HEK293T (cell line): Measurements from ENCODE around the gene AZU1.

Experiments
- CTCF ChIA-PET: fragments of 350-600 bp; formaldehyde crosslinking; extraction: SDS; loops from one replicate; lab custom pipeline; 2021; ENCODE audit warnings: antibody characterized with exemption, inconsistent platforms; lab: Yijun Ruan, JAX
- POLR2A ChIA-PET: fragments of 350-600 bp; formaldehyde crosslinking; extraction: SDS; loops from one replicate; lab custom pipeline; 2020; ENCODE audit warnings: antibody characterized with exemption, inconsistent platforms; lab: Yijun Ruan, JAX
- DNase-seq: peaks from one replicate; pipeline ENCODE4 v3.0.0; 2012; ENCODE audit warnings: mixed read lengths; ENCODE audit errors: extremely low spot score
- ARNT ChIP-seq: fragments of 450-650 bp; IDR thresholded peaks from 2 replicates; pipeline ENCODE4 v1.6.1; 2017; ENCODE audit warnings: mild to moderate bottlenecking
- BHLHE40 ChIP-seq: fragments of 450-650 bp; IDR thresholded peaks from 2 replicates; pipeline ENCODE4 v1.6.1; 2016; ENCODE audit warnings: mild to moderate bottlenecking, moderate library complexity, borderline replicate concordance
- CTBP1 ChIP-seq: fragments of 450-650 bp; IDR thresholded peaks from 2 replicates; pipeline ENCODE4 v1.6.1; 2016; ENCODE audit warnings: borderline replicate concordance
- ELF4 ChIP-seq: fragments of 450-650 bp; IDR thresholded peaks from 2 replicates; pipeline ENCODE4 v1.6.1; 2017; ENCODE audit warnings: antibody characterized with exemption
- FOXA1 ChIP-seq: fragments of 450-650 bp; IDR thresholded peaks from 2 replicates; pipeline ENCODE4 v1.6.1; 2016; ENCODE audit warnings: mild to moderate bottlenecking
- FOXK2 ChIP-seq: fragments of 450-650 bp; IDR thresholded peaks from 2 replicates; pipeline ENCODE4 v1.6.1; 2016; ENCODE audit warnings: mild to moderate bottlenecking
- FOXM1 ChIP-seq: fragments of 450-650 bp; IDR thresholded peaks from 2 replicates; pipeline ENCODE4 v1.6.1; 2017; ENCODE audit warnings: mild to moderate bottlenecking, borderline replicate concordance
- HDGF ChIP-seq: fragments of 450-650 bp; IDR thresholded peaks from 2 replicates; pipeline ENCODE4 v1.6.1; 2017; ENCODE audit warnings: antibody characterized with exemption, borderline replicate concordance
- L3MBTL2 ChIP-seq: fragments of 450-650 bp; conservative IDR thresholded peaks from 2 replicates; pipeline ENCODE4 v1.6.1; 2016; ENCODE audit warnings: mild to moderate bottlenecking
- LEF1 ChIP-seq: fragments of 450-650 bp; IDR thresholded peaks from 2 replicates; pipeline ENCODE4 v1.6.1; 2017; ENCODE audit warnings: mild to moderate bottlenecking, borderline replicate concordance
- NFRKB ChIP-seq: fragments of 450-650 bp; IDR thresholded peaks from 2 replicates; pipeline ENCODE4 v1.6.1; 2016; ENCODE audit warnings: mild to moderate bottlenecking, moderate library complexity
- PKNOX1 ChIP-seq: fragments of 450-650 bp; IDR thresholded peaks from 2 replicates; pipeline ENCODE4 v1.6.1; 2016
- SP1 ChIP-seq: fragments of 450-650 bp; IDR thresholded peaks from 2 replicates; pipeline ENCODE4 v1.6.1; 2017
- SUZ12 ChIP-seq: fragments of 450-650 bp; IDR thresholded peaks from 2 replicates; pipeline ENCODE4 v1.6.1; 2016; ENCODE audit warnings: mild to moderate bottlenecking
- TARDBP ChIP-seq: fragments of 450-650 bp; IDR thresholded peaks from 2 replicates; pipeline ENCODE4 v1.6.1; 2016
- ZNF384 ChIP-seq: fragments of 450-650 bp; IDR thresholded peaks from 2 replicates; pipeline ENCODE4 v1.6.1; 2016

AZU1 gene

DNA sequence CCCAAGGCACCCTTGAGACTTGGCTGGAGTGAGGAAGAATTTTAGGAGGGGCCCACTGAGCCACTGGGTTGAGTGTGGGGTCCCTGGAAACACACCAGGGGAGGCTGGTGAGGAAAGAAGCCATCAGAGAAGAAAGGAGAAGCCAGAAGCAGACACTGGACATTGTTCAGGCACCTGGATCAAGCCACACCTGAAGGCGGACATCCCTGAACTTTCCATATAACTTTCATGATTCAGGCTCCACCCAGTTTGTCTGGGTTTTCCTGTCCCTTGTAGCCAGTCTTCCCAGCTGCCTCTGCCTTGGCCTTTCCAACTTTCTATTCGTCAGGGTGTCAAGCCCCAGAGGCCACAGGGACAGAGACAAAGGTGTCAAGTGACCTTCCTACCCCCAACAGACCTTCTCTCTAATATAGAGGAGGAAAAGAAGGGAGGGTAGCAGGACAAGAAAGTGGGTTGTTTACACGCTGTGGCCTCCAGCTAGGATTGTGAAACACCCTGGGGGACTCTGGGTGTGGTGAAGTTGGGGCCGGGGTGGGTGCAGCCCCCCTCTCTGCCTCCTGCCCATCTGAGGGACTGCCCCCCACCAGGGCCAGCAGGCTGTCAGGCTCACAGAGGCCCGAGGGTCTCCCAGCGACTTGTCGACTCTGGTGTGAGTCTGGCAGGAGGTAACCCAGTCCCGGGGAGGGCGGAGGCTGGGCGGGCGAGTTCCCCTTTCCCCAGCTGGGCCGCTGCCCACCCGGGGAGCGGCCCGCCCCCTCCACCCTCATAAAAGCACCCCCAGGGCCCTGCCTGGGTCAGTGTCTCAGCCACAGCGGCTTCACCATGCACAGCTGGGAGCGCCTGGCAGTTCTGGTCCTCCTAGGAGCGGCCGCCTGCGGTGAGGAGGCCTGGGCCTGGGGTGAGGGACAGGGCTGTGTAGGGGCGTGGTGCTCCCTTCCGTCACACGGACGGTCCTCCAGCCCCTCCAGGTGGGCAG is 31.5 kb downstream of the AZU1 start, which contains the start of gene CFD:
Gene CFD, plus strand, starts transcription at position 797 of the 976 bp plus-strand sequence. Its CDS starts 26 bp downstream, at position 823.
- ChIA-PET POLR2A (interaction anchor here (0.8 kb wide), 1 partner anchor 410 kb away, joined by 3 read pairs; the partner anchor contains the start of gene CIRBP), CTCF (interaction anchor here (0.6 to 1.8 kb wide), 2 partner anchors 10 to 71 kb away, joined by 3 to 5 read pairs; no protein-coding TSS in a partner anchor)
- DNase-seq = no peak
- TF ChIP-seq FOXM1 = no peak
- no peak for TF ChIP-seq SP1
- no peak for TF ChIP-seq ARNT
- TF ChIP-seq FOXA1 = no peak
- TF ChIP-seq L3MBTL2 = no peak
- TF ChIP-seq BHLHE40 = no peak
- TF ChIP-seq HDGF = no peak
- no peak for TF ChIP-seq TARDBP
- TF ChIP-seq NFRKB = no peak
- no peak for TF ChIP-seq ELF4
- no peak for TF ChIP-seq SUZ12
- no peak for TF ChIP-seq CTBP1
- TF ChIP-seq LEF1 = no peak
- no peak for TF ChIP-seq FOXK2
- TF ChIP-seq ZNF384 = no peak
- TF ChIP-seq PKNOX1 = no peak

- CTCF ChIA-PET = no interaction called here
- DNase-seq = no peak
Observed at GRCh38 chr19:861141-861755, 33.6 kb downstream of the AZU1 start.

DNA sequence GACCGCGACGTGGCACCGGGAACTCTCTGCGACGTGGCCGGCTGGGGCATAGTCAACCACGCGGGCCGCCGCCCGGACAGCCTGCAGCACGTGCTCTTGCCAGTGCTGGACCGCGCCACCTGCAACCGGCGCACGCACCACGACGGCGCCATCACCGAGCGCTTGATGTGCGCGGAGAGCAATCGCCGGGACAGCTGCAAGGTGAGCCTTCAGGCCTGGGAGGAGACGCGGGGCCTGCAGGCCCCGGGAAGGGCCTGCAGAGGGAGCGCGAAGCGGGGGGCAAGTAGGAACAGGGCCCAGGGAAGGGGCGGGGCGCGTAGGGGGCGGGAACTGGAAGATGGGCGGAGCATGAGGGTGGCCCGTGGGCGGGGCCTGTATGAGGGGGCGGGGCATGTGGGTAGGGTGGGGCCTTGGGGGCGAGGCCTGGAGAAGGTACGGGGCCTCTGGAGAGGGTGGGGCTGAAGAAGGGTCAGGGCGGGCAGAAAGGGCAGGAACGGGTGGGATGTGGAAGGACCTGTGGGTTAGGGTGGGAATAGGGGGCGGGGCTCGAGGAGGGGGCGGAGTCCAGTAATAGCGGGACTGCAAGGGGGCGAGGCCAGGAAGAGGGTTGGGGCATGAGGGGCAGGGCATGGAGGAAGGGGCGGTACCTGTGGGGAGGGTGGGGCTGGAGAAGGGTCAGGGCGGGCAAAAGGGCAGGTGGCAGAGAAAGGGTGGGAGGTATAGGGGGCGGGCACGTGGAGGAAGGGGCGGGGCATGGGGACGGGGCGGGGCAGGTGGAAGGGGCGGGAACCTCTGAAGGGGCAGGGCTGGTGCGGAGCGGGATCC is 34.3 kb downstream of the AZU1 start:
- CTCF ChIA-PET = no interaction called here
- DNase-seq = peak; percentile 87
- 0 out of 2 replicates have a peak, but pooled peaks have one; percentile 50 for TF ChIP-seq CTBP1
- peak; percentile 98 for TF ChIP-seq L3MBTL2
- TF ChIP-seq NFRKB = no peak
- POLR2A ChIA-PET = no interaction called here

More at GRCh38 chr19:861141-861755, 33.6 kb downstream of the AZU1 start:
- POLR2A ChIA-PET = interaction anchor here (0.7 kb wide), 1 partner anchor 62 kb away, joined by 3 read pairs; no protein-coding TSS in a partner anchor
- TF ChIP-seq FOXK2 = no peak
- TF ChIP-seq TARDBP = no peak
- no peak for TF ChIP-seq CTBP1
- TF ChIP-seq LEF1 = no peak
- no peak for TF ChIP-seq FOXA1
- TF ChIP-seq ZNF384 = no peak
- no peak for TF ChIP-seq ELF4

- TF ChIP-seq ZNF384 (no peak), CTBP1 (no peak), ELF4 (no peak), TARDBP (no peak), FOXA1 (no peak), FOXK2 (no peak), FOXM1 (no peak), SP1 (no peak), NFRKB (no peak), PKNOX1 (no peak), ARNT (no peak)
- POLR2A ChIA-PET = no interaction called here
- CTCF ChIA-PET = no interaction called here
- peak; percentile 51 for DNase-seq
Observed at GRCh38 chr19:862581-863314, 35.1 kb downstream of the AZU1 start.

- no peak for DNase-seq
- no peak for TF ChIP-seq ELF4
- no peak for TF ChIP-seq HDGF
- TF ChIP-seq FOXA1 = no peak
- TF ChIP-seq ARNT = no peak
- no peak for TF ChIP-seq SUZ12
- TF ChIP-seq PKNOX1 = no peak
- TF ChIP-seq LEF1 = no peak
- TF ChIP-seq ZNF384 = no peak
- no peak for TF ChIP-seq L3MBTL2
- no peak for TF ChIP-seq CTBP1
- CTCF ChIA-PET = interaction anchor here (0.6 to 0.7 kb wide), 3 partner anchors 52 to 638 kb away, joined by 3 read pairs; partner anchors contain the start of gene KISS1R
- POLR2A ChIA-PET = interaction anchor here (1.0 kb wide), 1 partner anchor 68 kb away, joined by 3 read pairs; no protein-coding TSS in a partner anchor
Observed at GRCh38 chr19:863315-863620, 35.6 kb downstream of the AZU1 start.
